Activated CD8-positive, alpha-beta memory T cell treated with anti-CD3 and anti-CD28 coated beads for 4 hours (primary cell): ENCODE results near the gene SOCS6.
"Not testable (repeated sequence)": the region's sequence is repeated elsewhere in the genome, so short reads cannot be mapped to it uniquely, and the experiment has no call there.

ENCODE experiments used
- DNase-seq, 2 donors: peaks; one replicate each; pipeline ENCODE4 v3.0.0-alpha.2; 2020; ENCODE audit warnings: low read depth in 2 of 2

The SOCS6 gene, protein sequence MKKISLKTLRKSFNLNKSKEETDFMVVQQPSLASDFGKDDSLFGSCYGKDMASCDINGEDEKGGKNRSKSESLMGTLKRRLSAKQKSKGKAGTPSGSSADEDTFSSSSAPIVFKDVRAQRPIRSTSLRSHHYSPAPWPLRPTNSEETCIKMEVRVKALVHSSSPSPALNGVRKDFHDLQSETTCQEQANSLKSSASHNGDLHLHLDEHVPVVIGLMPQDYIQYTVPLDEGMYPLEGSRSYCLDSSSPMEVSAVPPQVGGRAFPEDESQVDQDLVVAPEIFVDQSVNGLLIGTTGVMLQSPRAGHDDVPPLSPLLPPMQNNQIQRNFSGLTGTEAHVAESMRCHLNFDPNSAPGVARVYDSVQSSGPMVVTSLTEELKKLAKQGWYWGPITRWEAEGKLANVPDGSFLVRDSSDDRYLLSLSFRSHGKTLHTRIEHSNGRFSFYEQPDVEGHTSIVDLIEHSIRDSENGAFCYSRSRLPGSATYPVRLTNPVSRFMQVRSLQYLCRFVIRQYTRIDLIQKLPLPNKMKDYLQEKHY

DNA sequence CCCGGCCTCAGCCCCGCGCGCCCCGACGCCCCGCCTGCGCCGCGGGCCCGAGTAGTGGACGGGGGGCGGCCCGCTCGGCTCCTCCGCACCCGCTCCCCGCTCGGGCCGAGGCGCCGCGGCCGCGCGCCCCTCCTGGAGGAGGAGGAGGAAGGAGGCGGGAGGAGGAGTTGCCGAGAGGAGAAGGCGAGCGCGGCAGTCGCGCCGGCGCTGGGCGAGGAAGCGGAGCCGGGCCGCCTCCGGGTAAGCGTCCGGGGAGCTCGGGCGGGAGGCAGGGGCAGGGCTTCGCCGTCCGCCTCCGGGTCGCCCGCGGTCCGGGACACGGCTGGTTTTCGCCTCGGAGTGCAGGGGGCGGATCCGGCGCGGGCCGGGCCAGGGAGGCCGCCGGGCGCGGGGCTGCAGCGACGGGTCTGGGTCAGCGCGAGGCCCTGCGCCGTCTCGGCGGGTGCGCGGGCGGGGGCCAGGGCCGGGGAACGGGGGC is at the start of gene SOCS6:
SOCS6 (plus strand) TSS at position 195 of the 478 bp plus-strand sequence. CDS start 35,624 bp downstream, outside the sequence.
- no peak for DNase-seq

- DNase-seq: no peak
These were observed 45.5 kb upstream of the SOCS6 start for GRCh38 chr18:70243131-70243929.

DNA sequence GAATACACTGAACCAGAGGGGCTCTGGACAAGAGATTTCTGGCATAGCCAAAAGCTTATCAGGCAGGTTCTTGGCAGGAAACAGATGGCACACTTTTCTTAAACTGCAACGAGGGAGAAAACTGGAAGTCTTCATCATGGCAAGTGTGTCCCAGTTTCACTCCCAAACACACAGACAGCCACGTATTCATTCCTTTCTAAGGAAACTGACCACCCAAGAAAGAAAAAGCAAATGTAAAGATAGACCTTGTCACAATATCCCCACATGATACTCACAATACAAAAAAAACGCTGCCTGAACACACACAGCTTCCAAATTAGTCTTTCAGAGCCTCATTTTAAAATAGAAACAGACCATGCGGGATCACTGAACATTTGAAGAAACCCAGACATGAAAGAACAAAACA is 42.8 kb upstream of the SOCS6 start:
- DNase-seq: no peak

- DNase-seq: no peak
These were observed 39.7 kb upstream of the SOCS6 start for GRCh38 chr18:70249118-70249517.

DNA sequence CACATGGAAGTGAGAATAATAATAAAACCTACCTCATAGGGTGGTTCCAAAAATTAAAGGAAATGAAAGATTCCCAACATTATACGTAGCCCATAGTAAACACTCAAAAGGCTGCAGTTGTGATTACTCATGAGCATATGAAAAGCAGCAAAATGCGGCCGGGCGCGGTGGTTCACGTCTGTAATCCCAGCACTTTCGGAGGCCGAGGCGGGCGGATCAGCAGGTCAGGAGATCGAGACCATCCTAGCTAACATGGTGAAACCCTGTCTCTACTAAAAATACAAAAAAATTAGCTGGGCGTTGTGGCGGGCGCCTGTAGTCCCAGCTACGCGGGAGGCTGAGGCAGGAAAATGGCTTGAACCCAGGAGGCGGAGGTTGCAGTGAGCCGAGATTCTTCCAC is 39.0 kb upstream of the SOCS6 start:
- DNase-seq: not testable (repeated sequence)

GRCh38 chr18:70250781-70251180 is 38.1 kb upstream of the SOCS6 start:
- no peak for DNase-seq

DNA sequence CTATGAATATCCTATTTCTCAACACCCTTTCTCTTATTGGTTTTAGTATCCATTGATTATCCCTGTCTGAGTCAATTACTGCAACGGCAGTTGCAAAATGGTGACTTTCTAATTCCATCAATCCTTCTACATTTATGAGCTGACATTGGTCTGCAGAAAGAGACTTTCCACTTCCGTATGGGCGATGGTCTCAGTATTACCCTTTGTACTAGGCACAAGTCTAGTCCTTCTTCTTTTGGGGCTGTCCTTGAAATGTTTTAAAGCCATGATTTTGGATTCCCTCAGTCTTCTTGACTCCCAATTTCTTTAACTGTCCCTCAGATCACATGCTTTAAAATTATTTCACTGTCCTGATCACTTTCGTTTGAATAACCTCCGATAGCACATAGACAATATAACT is 32.7 kb upstream of the SOCS6 start:
- no peak for DNase-seq

- no peak for DNase-seq
These were observed 31.9 kb upstream of the SOCS6 start for GRCh38 chr18:70256994-70257393.

GRCh38 chr18:70258243-70258642 is 30.6 kb upstream of the SOCS6 start:
- no peak for DNase-seq

DNA sequence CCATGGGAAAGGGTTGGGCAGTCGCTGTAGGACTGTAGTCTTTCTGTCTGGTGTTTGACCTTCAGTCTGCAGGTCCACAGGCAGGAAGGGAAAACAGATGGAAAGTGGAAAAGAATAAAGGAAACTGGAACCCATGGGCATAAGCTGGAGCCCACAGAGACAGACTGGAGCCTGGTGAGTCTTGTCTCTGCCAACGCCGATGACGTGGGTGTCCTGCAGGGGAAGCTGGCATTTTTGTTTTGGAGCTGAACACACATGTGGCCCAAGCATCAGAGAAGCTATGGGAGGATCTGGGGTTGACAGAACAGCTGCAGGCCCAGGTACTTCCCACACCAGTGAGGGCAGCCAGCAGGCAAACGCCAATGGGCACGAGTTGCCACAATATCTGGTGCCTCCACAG is 28.2 kb upstream of the SOCS6 start:
- no peak for DNase-seq

- DNase-seq: no peak
These were observed 27.6 kb upstream of the SOCS6 start for GRCh38 chr18:70261141-70261788.

- DNase-seq: no peak
These were observed 25.5 kb upstream of the SOCS6 start for GRCh38 chr18:70263336-70263735.

DNA sequence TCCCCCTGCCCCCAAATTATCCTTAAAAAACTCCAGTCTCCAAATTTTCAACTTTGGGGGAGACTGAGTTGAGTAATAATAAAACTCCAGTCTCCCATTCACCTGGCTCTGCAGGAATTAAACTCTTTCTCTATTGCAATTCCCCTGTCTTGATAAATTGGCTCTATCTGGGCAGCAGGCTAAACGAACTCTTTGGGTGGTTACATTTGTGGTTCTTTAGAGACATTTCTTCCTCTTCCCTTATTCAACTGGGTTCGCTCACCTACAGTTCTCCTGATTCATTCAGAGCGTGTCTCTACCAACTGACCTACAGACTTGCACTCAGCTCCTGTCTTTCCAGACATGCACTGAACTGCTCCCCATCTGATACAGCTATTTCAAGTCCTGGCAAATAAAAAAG is 17.1 kb upstream of the SOCS6 start:
- no peak for DNase-seq

GRCh38 chr18:70273021-70273420 is 15.8 kb upstream of the SOCS6 start:
- DNase-seq: no peak

DNA sequence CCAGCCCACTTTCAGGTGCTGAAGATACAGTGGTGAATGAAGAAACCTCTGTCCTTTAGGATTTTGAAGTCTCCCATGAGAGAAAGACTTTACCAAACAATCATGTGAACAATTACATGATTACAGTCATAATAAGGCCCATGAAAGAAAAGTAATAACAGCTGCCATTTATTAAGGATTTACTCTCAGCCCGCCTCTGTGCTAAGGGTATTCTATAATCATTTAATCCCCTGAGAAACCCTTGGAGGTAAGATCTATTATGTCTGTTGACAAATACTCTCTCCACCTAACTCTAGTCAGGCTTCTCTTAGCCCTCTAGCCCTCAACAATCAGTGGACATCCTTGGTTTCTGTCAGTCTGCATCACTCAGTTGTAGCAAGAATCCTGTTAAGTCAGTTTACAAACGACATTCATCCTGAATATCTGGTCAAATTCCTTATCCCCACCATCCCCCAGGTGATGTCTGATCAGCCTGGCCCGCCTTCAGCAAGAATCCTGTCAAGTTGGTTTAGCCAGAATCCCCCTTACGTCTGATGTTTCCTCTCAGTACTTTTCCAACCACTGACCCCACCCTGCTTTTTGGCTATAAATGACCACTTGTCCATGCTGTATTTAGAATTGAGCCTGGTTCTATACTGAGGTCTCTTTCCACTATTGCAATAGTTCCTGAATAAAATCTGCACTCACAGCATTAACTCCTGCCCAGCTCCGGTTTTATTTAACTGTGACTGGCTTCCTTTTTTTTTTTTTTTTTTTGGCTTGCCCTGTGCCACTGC is 12.2 kb upstream of the SOCS6 start:
- no peak for DNase-seq

- no peak for DNase-seq
These were observed 9.4 kb upstream of the SOCS6 start for GRCh38 chr18:70279470-70279869.

DNA sequence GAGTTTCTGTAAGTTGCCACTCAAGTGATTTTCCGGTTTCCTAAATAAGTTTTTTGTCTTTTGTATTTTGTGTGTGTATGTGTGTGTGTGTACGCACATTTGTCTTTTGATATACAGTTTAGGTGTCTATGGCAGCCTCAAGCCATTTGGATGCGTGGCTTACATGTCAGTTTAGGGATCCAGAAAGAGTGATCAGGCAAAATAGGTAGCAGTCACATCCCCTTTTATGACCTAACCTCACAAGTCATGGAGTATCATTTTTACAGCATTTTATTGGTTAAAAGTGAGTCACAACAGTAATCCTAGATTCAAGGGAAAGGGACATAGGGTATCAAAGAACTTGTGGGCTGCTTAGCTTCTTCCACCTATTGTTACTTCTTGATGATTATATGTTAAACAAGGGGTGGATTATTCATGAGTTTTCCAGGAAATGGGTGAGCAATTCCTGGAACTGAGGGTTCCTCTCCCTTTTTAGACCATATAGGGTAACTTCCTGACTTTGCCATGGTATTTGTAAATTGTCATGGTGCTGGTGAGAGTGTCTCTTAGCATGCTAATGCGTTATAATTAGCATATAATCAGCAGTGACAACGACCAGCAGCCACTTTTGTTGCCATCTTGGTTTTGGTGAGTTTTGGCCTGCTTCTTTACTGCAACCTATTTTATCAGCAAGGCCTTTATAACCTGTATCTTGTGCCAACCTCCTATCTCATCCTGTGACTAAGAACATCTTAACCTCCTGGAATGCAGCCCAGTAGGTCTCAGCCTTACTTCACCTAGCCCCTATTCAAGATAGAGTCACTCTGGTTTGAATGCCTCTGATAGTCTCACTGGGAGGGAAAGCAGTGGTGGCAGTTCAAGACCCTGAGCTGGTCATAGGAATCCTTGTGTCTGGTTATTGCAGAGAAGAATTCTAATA is 8.6 kb upstream of the SOCS6 start:
- DNase-seq: no peak

DNA sequence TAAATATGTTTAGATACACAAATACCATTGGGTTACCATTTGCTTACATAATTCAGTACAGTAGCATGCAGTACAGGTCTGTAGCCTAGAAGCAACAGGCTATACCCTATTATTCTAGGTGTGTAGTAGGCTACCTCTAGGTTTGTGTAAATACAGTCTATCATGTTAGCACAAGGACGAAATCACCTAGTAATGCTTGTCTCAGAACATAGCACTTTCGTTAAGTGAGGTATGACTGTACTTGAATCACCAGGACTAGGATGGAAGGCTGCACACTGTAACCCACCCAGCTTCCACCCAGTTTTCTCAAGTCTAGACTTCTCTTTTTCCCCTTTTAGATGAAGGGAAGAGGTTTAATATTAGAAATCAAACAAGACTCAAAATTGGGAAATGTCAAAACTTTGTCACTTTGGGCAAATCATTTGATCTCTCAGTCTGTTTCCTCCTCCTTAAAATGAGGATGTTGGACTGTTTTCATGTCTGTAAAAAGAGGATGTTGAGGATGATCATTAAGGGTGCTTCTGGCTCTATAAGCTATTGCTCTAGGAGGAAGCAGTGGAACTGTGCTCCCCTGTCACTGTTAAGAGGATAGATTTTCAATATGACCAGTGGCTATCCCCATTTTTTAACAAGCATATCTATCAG is 3.7 kb upstream of the SOCS6 start:
- no peak for DNase-seq

DNA sequence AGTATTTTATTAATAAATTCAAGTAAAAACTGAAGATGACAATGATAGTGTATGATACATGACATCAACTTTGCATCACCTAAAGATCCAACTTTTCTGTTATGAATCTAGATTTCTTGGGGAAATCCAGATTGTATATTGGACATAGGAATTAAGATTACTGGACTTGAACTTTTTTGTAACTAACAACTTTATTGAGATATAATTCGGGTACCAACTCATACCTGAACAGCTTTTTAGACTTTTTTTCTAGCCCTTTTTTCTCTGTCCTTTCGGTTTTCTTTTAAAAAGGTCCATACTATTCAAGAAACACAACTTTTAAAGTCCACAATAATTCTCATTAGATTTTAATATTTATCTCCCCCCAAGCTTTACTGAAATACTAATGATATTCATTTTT is 1.1 kb upstream of the SOCS6 start:
- DNase-seq: no peak
